Middle frontal gyrus (tissue), 1 donor: ENCODE measurements around the gene PPIP5K1.

Source experiments
- DNase-seq: peaks from one replicate; pipeline ENCODE4 v3.0.0-alpha.2; 2015; ENCODE audit warnings: low spot score; ENCODE audit errors: extremely low spot score

The PPIP5K1 gene

DNA sequence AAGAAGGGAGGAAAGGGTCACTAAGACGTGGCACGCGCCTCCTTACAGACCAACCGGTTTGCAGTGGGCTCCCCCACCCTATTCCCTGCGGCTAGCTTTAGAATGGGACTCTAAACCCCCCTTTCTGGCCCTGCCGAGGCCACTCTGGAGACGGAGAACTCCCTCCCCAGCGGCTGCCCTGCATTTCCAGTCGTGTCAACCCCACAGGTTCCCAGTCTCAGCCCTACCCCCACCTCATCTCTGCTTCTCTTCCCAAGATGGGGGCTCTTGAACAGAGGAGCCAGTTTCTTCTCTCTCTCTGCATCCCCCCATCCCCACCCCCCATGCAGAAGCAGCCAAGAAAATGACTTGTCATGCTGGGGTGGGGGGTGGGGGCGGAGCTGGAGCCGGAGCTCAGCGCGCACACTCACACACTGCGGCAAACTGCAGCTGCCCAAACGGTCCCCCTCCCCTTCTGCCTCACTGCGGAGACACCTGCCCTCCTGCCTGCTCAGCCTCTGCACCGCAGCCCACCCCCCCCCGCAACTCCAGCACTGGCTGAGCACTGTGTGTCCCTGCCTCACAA lies 71.7 kb downstream of the PPIP5K1 start:
- DNase-seq, result peak; percentile 65

DNA sequence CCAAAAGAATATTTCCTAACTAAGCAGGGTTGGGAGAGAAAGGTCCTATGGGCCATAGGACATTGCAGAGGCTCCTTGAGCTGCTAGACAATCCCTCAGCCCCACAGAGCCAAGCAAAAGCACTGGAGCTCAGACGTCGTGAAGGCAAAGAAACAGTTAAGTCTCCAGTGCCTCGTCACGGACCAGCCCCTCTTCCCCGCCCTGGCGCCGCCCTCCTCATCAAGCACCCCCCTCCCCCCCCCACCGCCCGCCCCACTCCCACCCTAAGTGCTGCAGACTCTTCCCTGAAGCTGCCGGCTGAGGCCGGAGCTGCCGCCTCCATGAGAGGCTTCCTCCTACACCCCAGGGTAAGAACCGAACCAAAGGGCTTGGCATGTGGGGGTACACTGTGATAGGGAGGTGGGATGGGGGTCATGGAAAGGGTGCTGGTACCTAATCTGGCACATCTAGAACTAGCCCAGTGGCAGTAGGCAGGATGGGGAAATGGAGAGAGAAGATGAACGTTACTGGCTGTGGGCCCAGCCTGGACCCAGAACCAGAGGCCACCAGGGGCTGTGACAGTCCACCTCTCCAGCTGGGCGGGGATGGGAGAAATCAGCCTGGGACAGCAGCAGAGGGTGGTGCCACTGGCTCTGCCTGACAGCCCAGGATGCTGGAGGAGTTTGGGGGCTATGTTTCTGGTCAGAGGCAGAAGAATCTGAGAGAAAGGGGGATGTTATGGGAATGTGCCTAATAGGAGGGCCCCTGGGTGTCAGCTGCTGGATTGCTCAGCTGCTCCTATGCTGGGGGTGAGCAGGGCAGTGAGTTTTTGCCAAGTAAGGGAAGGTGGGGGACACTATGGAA lies 72.4 kb downstream of the PPIP5K1 start, which contains the start of gene MAP1A:
MAP1A (plus strand) TSS at position 255 of the 843 bp plus-strand sequence. CDS start 3,866 bp downstream, outside the sequence.
- DNase-seq, result no peak

- no peak for DNase-seq
Observed at GRCh38 chr15:43516801-43517353, 73.1 kb downstream of the PPIP5K1 start.

DNA sequence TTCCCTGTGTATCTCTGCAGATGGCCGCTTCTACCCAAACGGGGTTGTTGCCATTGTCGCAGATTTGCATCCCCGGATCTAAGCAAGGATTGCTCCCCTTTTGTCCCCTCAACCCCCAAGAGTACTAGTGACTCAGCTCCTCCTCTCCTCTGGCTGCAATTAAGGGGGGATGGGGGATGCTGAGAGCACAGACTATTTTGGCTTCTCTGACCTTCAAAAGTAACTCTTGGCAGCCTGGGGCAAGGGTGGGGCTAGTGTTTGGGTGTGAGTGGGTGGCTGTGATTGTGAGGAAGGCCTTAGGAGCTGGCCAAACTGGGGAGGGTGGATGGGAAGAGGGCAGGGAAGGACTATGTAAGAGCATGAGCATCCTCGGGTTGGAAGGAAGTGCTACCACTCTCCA lies 73.8 kb downstream of the PPIP5K1 start:
- no peak for DNase-seq

DNA sequence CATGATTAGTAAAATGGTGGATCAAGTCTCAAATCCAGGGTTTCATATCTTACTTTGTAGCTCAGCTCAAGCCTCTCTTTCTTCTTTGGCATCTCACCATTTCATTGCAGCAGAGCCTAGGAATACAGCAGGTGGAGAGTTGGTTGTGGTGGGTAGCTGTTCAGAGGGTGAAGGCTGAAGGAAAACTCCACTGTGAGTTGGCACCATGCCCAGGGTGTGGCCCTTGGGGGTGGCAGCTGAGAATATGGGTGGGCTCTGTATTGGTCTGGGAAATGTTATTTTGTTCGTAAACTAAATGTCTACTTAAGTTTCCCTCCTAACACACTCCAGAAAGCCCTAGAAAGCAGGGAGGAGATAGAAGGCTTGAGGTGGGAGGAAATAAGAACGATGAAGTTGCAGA lies 74.3 kb downstream of the PPIP5K1 start:
- DNase-seq, result no peak

GRCh38 chr15:43514241-43515057 lies 75.6 kb downstream of the PPIP5K1 start:
- DNase-seq, result peak; percentile 68

DNA sequence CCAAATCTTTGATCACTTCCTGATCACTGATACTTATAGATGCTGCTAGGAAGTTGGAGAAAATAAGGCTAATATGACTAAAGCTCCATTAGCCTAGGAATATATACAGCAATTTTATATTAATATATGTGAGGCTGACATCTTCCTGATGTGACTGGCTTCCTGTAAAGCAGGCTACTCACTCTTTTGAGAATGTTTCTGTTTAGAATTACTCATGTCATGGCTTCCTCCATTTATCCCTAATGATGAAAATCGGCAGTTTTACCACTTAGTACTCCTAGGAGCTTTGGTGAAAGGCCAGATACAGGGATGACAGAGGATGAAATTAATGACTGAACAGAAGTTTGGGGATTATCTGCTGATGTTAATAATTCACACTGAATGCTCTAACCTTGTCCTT lies 76.5 kb downstream of the PPIP5K1 start:
- DNase-seq, result no peak

GRCh38 chr15:43511012-43511885 lies 78.8 kb downstream of the PPIP5K1 start:
- DNase-seq, result no peak

GRCh38 chr15:43510200-43511011 lies 79.6 kb downstream of the PPIP5K1 start:
- DNase-seq, result peak; percentile 99

DNA sequence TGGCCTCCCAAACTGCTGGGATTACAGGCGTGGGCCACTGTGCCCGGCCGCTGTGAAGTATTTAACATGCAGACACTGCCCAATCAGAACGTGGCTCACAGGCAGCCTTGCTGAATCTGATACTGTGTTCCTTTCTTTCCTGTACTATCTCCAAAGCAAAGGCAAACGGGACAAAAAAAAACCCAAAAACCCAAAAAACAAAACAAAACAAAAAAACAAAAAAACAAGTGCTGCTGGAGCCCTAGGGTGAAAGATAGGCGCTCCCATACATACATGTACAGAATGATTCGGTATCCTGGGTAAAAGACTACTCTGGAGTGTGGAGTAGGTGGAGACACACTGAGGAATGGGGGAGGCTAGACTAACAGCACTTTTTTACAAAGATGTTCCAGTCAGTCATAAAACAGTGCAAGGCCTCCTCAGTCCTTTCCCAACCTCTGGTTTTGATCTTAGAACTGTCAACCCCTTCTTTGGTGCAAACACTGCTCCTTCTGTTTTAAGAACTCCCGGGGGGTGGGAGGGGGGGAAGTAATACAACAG lies 80.3 kb downstream of the PPIP5K1 start:
- no peak for DNase-seq

GRCh38 chr15:43508991-43509659 lies 80.9 kb downstream of the PPIP5K1 start:
- no peak for DNase-seq

- no peak for DNase-seq
Observed at GRCh38 chr15:43508421-43508820, 81.6 kb downstream of the PPIP5K1 start.

- DNase-seq, result no peak
Observed at GRCh38 chr15:43505738-43506137, 84.3 kb downstream of the PPIP5K1 start.

DNA sequence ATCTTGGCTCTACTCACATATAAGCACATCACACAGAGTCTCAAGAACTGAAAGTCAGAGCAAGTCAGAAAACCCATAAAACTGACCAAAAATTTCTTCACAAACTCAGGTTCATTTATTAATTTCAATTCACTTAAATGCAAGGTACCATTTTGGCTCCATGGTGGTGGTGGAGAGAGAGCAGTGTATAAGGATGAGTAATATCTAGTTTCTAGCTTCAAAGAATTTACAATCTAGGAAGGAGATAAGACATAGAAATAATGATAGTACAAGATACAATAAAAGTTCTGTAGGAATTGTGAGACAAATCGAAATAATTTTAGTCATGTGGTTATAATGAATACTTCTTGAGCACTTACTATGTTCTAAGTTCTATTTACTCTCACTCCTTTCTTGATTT lies 90.4 kb downstream of the PPIP5K1 start:
- DNase-seq, result no peak

- DNase-seq, result no peak
Observed at GRCh38 chr15:43498990-43499389, 91.0 kb downstream of the PPIP5K1 start.

GRCh38 chr15:43493703-43494472 lies 96.1 kb downstream of the PPIP5K1 start:
- no peak for DNase-seq

GRCh38 chr15:43492673-43493601 lies 97.1 kb downstream of the PPIP5K1 start, which contains the start of gene TP53BP1:
TSS of gene TP53BP1 (minus strand) at chr15:43493156. CDS start at chr15:43493043, 113 bp downstream.
- DNase-seq, result peak; percentile 94
